Progenitor cell of endocrine pancreas (in vitro differentiated cells): ENCODE results near the gene FUBP1. TPM values are rescaled to one million over a fixed set of nuclear protein-coding genes. Genes with fewer than 3 reads are reported as not detected.

ENCODE experiments used
- DNase-seq: peaks from one replicate; pipeline ENCODE4 v3.0.0; 2021; ENCODE audit warnings: low spot score; ENCODE audit not compliant: unreplicated experiment
- H3K27ac Mint-ChIP-seq: 2 replicates; pipeline ENCODE4 v1.8.0; 2021; ENCODE audit warnings: mild to moderate bottlenecking, moderate library complexity, mixed read lengths
- H3K27me3 Mint-ChIP-seq: 2 replicates; pipeline ENCODE4 v1.8.0; 2021; ENCODE audit warnings: mixed read lengths
- H3K36me3 Mint-ChIP-seq: 2 replicates; pipeline ENCODE4 v1.8.0; 2022; ENCODE audit warnings: mixed read lengths; ENCODE audit not compliant: insufficient read depth
- H3K4me1 Mint-ChIP-seq: 2 replicates; pipeline ENCODE4 v1.8.0; 2021; ENCODE audit warnings: low read depth, mixed read lengths
- H3K4me3 Mint-ChIP-seq: 2 replicates; pipeline ENCODE4 v1.8.0; 2021; ENCODE audit warnings: low read depth, mild to moderate bottlenecking, moderate library complexity, mixed read lengths
- H3K9me3 Mint-ChIP-seq: 2 replicates; pipeline ENCODE4 v1.8.0; 2021; ENCODE audit warnings: low read depth, mixed read lengths
- total RNA-seq: library from RNA; stranded (reverse); gene quantifications from 2 replicates; pipeline ENCODE4 v1.2.1, GENCODE V29; 2021
- TF ChIP-seq, protein P1 (sequence below): fragments of 200-600 bp; sonication (generic); IDR thresholded peaks from one replicate; pipeline ENCODE4 v1.5.0; 2021; ENCODE audit warnings: antibody characterized with exemption, mild to moderate bottlenecking; ENCODE audit not compliant: unreplicated experiment

The FUBP1 gene
- total RNA-seq, 1 donor from 2014 or later = 259 TPM

DNA sequence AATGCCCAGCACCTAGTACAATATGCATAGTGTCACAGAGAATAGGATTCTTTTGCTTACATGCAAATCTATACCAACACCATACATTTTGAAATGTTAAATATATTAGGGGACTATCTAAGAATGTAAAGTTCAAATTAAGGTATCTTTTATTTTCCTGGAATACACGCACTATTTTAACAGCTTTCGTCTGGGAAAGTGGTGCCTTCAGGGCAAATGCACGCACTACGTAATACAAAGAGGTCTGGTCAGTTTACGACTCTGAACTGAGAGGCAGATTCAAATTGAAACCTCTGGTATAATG lies 931 bp downstream of the FUBP1 start:
- no peak for DNase-seq
- Mint-ChIP-seq H3K4me1 (peaks cover 34% of the 10 kb centered on the region), H3K4me3 (no peak overlapping the region), H3K36me3 (peaks cover 15% of the 10 kb centered on the region), H3K9me3 (no peaks in the 10 kb centered on the region), H3K27ac (no peak overlapping the region), H3K27me3 (no peaks in the 10 kb centered on the region)
- TF ChIP-seq, protein P1, sequence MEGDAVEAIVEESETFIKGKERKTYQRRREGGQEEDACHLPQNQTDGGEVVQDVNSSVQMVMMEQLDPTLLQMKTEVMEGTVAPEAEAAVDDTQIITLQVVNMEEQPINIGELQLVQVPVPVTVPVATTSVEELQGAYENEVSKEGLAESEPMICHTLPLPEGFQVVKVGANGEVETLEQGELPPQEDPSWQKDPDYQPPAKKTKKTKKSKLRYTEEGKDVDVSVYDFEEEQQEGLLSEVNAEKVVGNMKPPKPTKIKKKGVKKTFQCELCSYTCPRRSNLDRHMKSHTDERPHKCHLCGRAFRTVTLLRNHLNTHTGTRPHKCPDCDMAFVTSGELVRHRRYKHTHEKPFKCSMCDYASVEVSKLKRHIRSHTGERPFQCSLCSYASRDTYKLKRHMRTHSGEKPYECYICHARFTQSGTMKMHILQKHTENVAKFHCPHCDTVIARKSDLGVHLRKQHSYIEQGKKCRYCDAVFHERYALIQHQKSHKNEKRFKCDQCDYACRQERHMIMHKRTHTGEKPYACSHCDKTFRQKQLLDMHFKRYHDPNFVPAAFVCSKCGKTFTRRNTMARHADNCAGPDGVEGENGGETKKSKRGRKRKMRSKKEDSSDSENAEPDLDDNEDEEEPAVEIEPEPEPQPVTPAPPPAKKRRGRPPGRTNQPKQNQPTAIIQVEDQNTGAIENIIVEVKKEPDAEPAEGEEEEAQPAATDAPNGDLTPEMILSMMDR = no peak

DNA sequence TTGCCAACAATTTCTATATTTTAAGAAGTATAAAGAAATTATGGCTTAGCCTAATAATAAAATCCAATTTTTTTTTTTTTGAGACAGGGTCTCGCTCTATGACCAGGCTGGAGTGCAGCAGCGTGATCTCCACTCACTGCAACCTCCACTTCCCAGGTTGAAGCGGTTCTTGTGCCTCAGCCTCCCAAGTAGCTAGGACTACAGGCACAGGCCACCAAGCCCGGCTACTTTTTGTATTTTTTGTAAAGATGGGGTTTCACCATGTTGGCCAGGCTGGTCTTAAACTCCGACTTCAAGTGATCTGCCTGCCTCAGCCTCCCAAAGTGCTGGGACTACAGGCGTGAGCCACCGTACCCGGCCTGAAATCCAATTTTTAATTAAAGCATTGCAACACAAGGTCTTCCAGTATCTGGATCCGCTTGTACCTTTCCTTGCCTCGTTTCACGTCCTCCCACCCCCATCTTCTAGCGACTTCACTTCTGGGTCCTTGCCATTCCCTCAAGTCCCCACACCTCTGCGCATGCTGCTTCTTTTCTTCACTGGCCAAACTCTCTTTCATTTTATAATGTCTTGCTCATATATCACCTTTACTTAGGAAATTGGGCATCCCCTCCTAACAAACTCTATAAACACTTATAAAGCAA lies 2.3 kb downstream of the FUBP1 start:
- Mint-ChIP-seq H3K27me3 (no peaks in the 10 kb centered on the region), H3K36me3 (peaks cover 21% of the 10 kb centered on the region), H3K4me3 (no peak overlapping the region), H3K27ac (peak overlapping the region; percentile 91), H3K4me1 (peaks cover 31% of the 10 kb centered on the region), H3K9me3 (no peaks in the 10 kb centered on the region)
- TF ChIP-seq, protein P1 = no peak
- DNase-seq = no peak

DNA sequence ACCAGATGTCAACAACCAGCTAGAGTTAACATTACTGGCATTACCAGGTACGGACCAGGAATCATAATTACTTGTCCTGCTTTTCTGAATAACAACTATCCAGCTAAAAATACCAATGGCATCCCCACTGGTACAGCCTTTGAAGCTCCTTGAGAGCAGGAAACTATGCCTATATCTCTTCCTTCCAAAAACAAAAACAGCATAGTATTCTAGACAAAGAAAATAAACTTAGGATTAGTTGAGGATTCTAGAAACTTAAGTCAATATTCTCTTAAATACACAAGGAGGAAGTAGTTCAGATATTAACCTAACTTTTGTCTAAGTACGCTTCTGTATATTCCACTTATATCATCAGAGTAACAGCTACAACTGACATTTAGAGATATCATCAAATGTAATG lies 3.0 kb downstream of the FUBP1 start:
- Mint-ChIP-seq H3K27ac (peak overlapping the region; percentile 69), H3K4me3 (no peak overlapping the region), H3K9me3 (no peaks in the 10 kb centered on the region), H3K36me3 (peaks cover 23% of the 10 kb centered on the region), H3K27me3 (no peaks in the 10 kb centered on the region), H3K4me1 (peaks cover 33% of the 10 kb centered on the region)
- TF ChIP-seq, protein P1 = no peak
- DNase-seq = no peak

DNA sequence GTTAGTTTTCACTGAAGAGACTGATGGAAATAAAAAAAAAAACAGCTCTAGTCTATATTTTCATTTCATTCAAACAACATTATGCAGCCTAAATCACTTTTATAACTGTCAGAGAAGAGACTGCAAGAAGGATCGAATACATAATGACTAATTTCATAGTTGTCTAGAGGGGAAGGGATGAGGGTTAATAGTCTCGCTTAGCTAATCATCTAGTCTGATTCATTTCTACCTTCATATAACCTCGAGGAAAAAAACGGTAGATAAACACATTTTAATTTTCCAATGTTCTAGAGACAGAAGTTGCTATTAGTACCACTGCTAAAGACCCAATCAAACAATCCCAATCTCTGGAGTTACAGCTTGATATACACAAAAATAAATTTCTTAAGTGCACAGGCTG lies 3.5 kb downstream of the FUBP1 start:
- no peak overlapping the region for H3K4me3 Mint-ChIP-seq
- H3K27me3 Mint-ChIP-seq = no peaks in the 10 kb centered on the region
- TF ChIP-seq, protein P1 = no peak
- H3K4me1 Mint-ChIP-seq = peaks cover 29% of the 10 kb centered on the region
- peak overlapping the region; percentile 71 for H3K27ac Mint-ChIP-seq
- DNase-seq = no peak
- peaks cover 23% of the 10 kb centered on the region for H3K36me3 Mint-ChIP-seq
- H3K9me3 Mint-ChIP-seq = no peaks in the 10 kb centered on the region

DNA sequence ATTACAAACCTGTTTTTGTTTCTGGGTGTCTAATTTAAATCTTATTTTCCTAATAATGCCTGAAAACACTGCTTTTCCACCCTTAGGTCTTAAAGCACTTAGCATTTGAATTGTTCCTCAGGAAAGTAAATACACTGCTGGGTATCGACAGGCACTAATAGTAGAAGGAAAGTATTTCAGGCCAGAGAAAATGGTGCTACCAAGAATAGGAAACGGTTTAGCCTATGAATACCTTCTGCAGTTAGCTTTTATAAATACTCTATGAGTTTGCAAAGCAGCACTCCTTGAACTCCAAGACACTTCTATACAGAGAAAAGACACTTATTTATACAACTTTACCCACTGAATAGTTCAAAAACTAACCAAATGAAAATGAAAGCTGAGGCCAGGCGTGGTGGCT lies 6.8 kb downstream of the FUBP1 start:
- TF ChIP-seq, protein P1 = no peak
- Mint-ChIP-seq H3K27me3 (no peaks in the 10 kb centered on the region), H3K27ac (peak overlapping the region; percentile 21), H3K9me3 (no peaks in the 10 kb centered on the region), H3K36me3 (peaks cover 35% of the 10 kb centered on the region), H3K4me1 (peaks cover 26% of the 10 kb centered on the region), H3K4me3 (no peak overlapping the region)
- DNase-seq = no peak
